Occipital lobe (tissue), 1 donor: ENCODE data around the gene TRAF1. TPM values are rescaled to one million over a fixed set of nuclear protein-coding genes. Genes with fewer than 3 reads are reported as not detected.

ENCODE experiments used
- total RNA-seq: library from RNA; depleted of rRNA; stranded (reverse); fragments of >200 nt; gene quantifications from one replicate; pipeline ENCODE4 v1.2.3, GENCODE V29; 2014

TRAF1 gene
- total RNA-seq, 1 donor from 2014 or later, result 2.5 TPM

Other genes with a start within 250 kb of the TRAF1 start
- 58.8 TPM for gene MEGF9, start 212.3 kb downstream of the TRAF1 start, total RNA-seq
- gene FBXW2, start 133.4 kb downstream of the TRAF1 start, total RNA-seq, result 48.2 TPM
- 30.4 TPM for gene PSMD5, start 83.9 kb downstream of the TRAF1 start, total RNA-seq
- gene PHF19, start 49.6 kb downstream of the TRAF1 start, total RNA-seq, result 4.1 TPM
- 8.0 TPM for gene C5, start 123.5 kb upstream of the TRAF1 start, total RNA-seq
- 14.2 TPM for gene CNTRL, start 148.2 kb upstream of the TRAF1 start, total RNA-seq